Fibroblast of villous mesenchyme (primary cell): Measurements from ENCODE around the gene PCDHA2. TPM values are rescaled to one million over a fixed set of nuclear protein-coding genes. Genes with fewer than 3 reads are reported as not detected.
"Not testable (repeated sequence)": the region's sequence is repeated elsewhere in the genome, so short reads cannot be mapped to it uniquely, and the experiment has no call there.

Experiments used
- DNase-seq: peaks from one replicate; pipeline ENCODE4 v3.0.0-alpha.2; 2010; ENCODE audit warnings: low read depth
- H3K4me3 ChIP-seq: 2 replicates; pipeline ENCODE4 v1.5.1; 2011; ENCODE audit warnings: low read depth, mild to moderate bottlenecking, low read length
- total RNA-seq: library from RNA; depleted of rRNA; stranded (reverse); fragments of >200 nt; gene quantifications from 2 replicates; pipeline ENCODE4 v1.2.3, GENCODE V29; 2012
- TF ChIP-seq, protein P1 (sequence below): IDR thresholded peaks from 2 replicates; pipeline ENCODE4 v1.5.1; 2012; ENCODE audit warnings: low read depth, mild to moderate bottlenecking, low read length; ENCODE audit not compliant: insufficient read depth

PCDHA2 gene
- total RNA-seq, 1 donor: under 0.01 TPM

DNA sequence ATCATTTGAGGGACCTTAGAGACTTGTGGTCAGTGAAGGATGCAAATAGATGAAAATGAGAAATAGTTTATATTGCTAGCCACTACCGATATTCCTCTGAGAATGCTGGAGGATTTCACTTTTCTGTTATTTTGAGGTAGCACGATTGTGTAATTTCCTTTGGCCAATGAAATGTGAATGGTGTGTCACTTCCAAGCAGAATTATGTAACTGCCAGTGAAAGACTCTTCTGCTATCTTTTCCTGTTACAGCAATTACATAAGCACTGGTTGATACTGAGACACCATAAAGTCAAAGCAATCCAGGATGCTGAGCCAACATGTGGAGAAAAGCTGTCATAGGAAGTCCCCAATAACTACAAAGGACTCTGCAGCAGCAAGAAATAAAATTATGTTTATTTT is 3.6 kb upstream of the PCDHA2 start:
- DNase-seq: no peak
- no peak overlapping the region for H3K4me3 ChIP-seq
- TF ChIP-seq, protein P1, sequence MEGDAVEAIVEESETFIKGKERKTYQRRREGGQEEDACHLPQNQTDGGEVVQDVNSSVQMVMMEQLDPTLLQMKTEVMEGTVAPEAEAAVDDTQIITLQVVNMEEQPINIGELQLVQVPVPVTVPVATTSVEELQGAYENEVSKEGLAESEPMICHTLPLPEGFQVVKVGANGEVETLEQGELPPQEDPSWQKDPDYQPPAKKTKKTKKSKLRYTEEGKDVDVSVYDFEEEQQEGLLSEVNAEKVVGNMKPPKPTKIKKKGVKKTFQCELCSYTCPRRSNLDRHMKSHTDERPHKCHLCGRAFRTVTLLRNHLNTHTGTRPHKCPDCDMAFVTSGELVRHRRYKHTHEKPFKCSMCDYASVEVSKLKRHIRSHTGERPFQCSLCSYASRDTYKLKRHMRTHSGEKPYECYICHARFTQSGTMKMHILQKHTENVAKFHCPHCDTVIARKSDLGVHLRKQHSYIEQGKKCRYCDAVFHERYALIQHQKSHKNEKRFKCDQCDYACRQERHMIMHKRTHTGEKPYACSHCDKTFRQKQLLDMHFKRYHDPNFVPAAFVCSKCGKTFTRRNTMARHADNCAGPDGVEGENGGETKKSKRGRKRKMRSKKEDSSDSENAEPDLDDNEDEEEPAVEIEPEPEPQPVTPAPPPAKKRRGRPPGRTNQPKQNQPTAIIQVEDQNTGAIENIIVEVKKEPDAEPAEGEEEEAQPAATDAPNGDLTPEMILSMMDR: no peak

DNA sequence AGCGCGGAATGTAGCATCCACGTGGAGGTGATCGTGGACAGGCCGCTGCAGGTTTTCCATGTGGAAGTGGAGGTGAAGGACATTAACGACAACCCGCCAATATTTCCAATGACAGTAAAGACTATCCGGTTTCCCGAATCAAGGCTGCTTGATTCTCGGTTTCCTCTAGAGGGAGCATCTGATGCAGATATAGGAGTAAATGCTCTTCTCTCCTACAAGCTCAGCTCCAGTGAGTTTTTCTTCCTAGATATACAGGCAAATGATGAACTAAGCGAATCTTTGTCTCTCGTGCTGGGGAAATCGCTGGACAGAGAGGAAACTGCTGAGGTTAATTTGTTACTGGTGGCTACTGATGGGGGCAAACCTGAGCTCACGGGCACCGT is 598 bp downstream of the PCDHA2 start:
- H3K4me3 ChIP-seq: no peak overlapping the region
- TF ChIP-seq, protein P1: peak; percentile 33
- no peak for DNase-seq

DNA sequence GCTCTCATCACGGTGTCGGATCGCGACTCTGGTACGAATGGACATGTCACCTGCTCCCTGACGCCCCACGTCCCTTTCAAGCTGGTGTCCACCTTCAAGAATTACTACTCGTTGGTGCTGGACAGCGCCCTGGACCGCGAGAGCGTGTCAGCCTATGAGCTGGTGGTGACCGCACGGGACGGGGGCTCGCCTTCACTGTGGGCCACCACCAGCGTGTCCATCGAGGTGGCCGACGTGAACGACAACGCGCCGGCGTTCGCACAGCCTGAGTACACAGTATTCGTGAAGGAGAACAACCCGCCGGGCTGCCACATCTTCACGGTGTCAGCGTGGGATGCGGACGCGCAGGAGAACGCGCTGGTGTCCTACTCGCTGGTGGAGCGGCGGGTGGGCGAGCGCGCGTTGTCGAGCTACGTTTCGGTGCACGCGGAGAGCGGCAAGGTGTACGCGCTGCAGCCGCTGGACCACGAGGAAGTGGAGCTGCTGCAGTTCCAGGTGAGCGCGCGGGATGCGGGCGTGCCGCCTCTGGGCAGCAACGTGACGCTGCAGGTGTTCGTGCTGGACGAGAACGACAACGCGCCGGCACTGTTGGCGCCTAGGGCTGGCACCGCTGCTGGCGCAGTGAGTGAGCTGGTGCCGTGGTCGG is 1.5 kb downstream of the PCDHA2 start:
- not testable (repeated sequence) for H3K4me3 ChIP-seq, DNase-seq

DNA sequence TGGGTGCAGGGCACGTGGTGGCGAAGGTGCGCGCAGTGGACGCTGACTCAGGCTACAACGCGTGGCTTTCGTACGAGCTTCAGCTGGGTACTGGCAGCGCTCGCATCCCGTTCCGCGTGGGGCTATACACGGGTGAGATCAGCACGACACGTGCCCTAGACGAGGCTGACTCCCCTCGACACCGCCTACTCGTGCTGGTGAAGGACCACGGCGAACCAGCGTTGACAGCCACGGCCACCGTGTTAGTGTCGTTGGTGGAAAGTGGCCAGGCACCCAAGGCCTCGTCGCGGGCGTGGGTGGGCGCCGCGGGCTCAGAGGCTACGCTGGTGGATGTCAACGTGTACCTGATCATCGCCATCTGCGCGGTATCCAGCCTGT is 2.1 kb downstream of the PCDHA2 start:
- no peak overlapping the region for H3K4me3 ChIP-seq
- TF ChIP-seq, protein P1: no peak
- no peak for DNase-seq

DNA sequence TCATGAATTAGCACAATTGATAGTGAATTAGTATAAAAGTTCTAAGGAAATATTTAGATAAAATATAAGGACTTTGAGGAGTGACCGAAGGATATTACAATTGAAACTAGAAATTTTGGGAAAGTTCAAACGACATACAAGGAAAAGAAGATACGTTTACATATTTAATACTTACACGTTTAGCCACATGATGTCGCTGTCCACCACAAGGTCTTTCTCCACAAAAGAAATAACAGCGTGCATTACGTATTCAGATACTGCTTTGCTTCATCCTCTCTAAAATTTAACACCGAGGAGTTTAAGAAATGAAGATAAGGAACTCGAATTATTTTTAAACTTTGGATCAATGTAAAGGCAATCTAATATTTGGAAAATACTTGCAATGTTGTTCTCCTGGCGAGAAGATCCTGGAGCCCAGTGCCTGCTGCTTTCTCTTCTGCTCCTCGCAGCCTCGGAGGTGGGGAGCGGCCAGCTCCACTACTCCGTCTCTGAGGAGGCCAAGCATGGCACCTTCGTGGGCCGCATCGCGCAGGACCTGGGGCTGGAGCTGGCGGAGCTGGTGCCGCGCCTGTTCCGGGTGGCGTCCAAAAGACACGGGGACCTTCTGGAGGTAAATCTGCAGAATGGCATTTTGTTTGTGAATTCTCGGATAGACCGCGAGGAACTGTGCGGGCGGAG is 6.3 kb downstream of the PCDHA2 start, which contains the start of gene PCDHA3:
TSS of gene PCDHA3 (plus strand) at position 242 of the 678 bp plus-strand sequence.
- DNase-seq: peak; percentile 39
- TF ChIP-seq, protein P1: peak; percentile 35
- H3K4me3 ChIP-seq: peak within 1 kb of the TSS; percentile 40

DNA sequence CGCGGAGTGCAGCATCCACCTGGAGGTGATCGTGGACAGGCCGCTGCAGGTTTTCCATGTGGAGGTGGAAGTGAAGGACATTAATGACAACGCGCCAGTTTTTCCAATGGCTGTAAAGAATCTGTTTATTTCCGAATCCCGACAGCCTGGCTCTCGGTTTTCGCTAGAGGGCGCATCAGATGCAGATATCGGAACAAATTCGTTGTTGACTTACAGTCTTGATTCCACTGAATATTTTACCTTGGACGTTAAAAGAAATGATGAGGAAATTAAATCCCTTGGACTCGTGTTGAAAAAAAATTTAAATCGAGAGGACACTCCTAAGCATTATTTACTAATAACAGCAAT is 6.8 kb downstream of the PCDHA2 start:
- DNase-seq: no peak
- TF ChIP-seq, protein P1: peak; percentile 30
- H3K4me3 ChIP-seq: peak overlapping the region; percentile 40

DNA sequence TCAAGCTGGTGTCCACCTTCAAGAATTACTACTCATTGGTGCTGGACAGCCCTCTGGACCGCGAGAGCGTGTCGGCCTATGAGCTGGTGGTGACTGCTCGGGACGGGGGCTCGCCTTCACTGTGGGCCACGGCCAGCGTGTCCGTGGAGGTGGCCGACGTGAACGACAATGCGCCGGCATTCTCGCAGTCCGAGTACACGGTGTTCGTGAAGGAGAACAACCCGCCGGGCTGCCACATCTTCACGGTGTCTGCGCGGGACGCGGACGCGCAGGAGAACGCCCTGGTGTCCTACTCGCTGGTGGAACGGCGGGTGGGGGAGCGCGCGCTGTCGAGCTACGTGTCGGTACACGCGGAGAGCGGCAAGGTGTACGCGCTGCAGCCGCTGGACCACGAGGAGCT is 7.7 kb downstream of the PCDHA2 start:
- not testable (repeated sequence) for H3K4me3 ChIP-seq, DNase-seq

DNA sequence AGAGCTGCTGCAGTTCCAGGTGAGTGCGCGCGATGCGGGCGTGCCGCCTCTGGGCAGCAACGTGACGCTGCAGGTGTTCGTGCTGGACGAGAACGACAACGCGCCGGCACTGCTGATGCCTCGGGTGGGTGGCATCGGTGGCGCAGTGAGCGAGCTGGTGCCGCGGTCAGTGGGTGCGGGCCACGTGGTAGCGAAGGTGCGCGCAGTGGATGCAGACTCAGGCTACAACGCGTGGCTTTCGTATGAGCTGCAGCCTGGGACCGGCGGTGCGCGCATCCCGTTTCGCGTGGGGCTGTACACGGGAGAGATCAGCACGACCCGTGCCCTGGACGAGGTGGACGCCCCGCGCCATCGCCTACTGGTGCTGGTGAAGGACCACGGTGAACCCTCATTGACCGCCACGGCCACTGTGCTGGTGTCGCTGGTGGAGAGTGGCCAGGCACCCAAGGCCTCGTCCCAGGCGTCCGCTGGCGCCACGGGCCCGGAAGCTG is 8.2 kb downstream of the PCDHA2 start:
- DNase-seq: no peak
- H3K4me3 ChIP-seq: no peak overlapping the region
- TF ChIP-seq, protein P1: no peak
